Measurements from ENCODE around the gene MIOX.

DNA sequence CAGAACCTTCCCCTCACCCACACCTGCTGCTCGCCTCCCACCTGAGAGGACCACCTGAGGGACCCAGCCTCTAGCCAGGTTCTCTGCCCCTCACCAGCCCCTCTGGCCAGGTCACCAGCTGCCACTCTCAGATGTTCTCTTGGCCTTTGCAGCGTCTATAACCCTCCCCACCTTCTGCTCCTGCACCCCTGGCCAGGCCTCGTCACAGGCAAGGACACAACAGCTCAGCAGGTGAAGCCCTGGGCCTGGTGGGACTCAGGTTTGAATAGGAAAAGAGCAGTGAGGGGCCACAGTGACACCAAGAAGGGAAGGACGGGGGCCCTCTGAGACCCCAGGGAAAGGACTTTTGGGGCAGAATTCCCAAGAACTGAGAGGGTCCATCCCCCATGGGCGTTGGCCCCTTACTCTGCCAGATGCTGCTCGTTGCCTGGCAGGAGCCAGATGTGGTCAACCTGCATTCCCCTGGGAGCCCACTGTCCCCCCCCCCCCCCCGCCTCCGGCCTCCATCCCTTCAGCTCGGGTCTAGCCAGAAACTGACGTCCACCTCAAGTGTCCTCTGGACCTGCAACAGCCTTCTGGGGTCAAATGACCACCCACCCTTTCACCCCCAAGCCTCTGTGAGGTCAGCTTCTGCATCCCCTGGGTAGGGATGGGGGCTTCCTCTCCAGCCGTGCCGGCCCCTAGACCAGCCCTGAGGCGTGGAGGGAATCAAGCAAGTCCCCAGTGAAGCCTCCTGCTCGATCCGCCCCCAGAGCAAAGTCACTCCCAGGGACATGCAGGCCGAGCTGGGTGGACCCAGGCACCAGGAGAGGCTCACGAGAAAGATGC, 40.6 kb upstream of the MIOX start:
- TF ChIP-seq, protein P1, sequence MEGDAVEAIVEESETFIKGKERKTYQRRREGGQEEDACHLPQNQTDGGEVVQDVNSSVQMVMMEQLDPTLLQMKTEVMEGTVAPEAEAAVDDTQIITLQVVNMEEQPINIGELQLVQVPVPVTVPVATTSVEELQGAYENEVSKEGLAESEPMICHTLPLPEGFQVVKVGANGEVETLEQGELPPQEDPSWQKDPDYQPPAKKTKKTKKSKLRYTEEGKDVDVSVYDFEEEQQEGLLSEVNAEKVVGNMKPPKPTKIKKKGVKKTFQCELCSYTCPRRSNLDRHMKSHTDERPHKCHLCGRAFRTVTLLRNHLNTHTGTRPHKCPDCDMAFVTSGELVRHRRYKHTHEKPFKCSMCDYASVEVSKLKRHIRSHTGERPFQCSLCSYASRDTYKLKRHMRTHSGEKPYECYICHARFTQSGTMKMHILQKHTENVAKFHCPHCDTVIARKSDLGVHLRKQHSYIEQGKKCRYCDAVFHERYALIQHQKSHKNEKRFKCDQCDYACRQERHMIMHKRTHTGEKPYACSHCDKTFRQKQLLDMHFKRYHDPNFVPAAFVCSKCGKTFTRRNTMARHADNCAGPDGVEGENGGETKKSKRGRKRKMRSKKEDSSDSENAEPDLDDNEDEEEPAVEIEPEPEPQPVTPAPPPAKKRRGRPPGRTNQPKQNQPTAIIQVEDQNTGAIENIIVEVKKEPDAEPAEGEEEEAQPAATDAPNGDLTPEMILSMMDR (IDR thresholded peaks at IDR 0.05; ENCODE audit: extremely low read depth in 1 of 2, insufficient read depth in 1 of 2, low read depth in 1 of 2, low read length in 2 of 2) = no peak
- TF ChIP-seq POLR2AphosphoS5 (IDR thresholded peaks at IDR 0.05; ENCODE audit: insufficient read depth, low read depth, low read length) (no peak), POLR2A (IDR thresholded peaks at IDR 0.05; ENCODE audit: low read depth, low read length) (no peak), EZH2 (IDR thresholded peaks at IDR 0.05; ENCODE audit: borderline replicate concordance, low read depth, low read length, severe bottlenecking) (no peak), FOS (IDR thresholded peaks at IDR 0.05; ENCODE audit: borderline replicate concordance, insufficient read depth, low read length) (no peak), GATA2 (IDR thresholded peaks at IDR 0.05; ENCODE audit: insufficient read depth, insufficient read length, low read depth, low read length) (no peak)
